Stimulated activated CD8-positive, alpha-beta memory T cell treated with anti-CD3 and anti-CD28 coated beads, Interleukin-4, amount 100 ng/mL, for 1 hour (primary cell): ENCODE measurements around the gene PTPRK.
"Not testable (repeated sequence)": the region's sequence is repeated elsewhere in the genome, so short reads cannot be mapped to it uniquely, and the experiment has no call there.

ENCODE experiments used
- DNase-seq, 2 donors: peaks; one replicate each; pipeline ENCODE4 v3.0.0-alpha.2; 2020; ENCODE audit warnings: low read depth in 2 of 2, low spot score in 1 of 2

Gene PTPRK

DNA sequence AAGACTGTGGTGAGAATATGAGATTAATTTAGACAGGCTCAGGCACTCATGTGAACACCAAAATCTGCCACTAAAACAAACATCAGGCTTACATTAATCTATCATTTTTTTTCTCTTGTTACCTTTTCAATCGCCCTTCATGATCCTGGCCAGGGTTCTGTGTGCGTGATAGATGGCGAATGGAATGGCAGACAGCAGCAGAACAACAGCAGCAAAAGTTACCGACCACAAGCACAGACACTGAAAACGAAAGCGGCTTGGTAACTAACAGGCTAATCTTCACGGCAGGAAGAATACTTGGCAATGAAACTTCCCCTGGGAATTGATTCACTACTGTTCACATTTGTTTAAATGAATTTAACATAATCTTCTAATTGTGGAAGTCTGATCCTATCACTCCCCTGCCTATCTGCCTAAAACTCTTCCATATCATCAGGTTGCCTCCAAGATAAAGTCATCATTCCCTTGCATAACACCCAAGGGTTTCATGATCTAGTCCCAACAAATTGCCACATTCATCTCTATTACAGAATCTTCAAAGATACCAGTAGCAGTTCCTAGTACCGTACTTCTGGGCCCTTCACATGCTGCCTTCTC lies 28.7 kb downstream of the PTPRK start:
- DNase-seq = no peak

DNA sequence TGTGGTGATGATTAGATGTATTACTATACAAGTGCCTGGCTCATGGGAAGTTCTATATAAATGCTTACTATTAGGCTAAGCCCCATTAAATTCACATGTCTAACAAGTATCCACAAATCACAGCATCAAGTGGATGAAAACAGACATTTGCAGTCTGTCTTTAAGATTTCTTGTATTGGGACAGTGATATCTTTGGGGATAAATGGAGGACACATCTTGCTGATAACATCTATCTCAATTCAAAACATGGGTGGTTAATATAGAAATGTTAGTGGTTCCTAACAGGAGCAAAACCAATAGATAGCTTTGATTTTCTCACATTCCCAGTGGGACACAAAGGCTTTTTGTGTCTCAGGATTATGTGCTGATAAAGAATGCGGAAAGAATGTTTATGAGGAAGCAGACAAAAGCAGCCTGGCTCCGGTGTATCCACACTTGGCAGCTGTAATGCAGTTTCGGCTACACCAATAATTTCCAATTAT lies 29.3 kb downstream of the PTPRK start:
- DNase-seq = no peak

DNA sequence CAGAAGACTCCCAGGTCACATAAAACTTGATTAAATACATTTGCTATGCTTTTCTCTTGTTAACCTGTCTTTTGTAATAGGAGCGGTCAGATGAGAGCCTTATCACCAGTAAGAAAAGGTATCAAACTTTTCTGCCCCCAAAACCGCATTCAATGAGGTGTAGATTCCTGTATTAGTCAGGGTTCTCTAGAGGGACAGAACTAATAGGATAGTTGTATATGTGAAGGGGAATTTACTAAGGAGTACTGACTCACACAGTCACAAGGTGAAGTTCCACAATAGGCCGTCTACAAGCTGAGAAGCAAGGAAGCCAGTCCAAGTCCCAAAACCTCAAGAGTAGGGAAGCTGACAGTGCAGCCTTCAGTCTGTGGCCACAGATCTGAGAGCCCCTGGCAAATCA lies 32.7 kb downstream of the PTPRK start:
- no peak for DNase-seq

DNA sequence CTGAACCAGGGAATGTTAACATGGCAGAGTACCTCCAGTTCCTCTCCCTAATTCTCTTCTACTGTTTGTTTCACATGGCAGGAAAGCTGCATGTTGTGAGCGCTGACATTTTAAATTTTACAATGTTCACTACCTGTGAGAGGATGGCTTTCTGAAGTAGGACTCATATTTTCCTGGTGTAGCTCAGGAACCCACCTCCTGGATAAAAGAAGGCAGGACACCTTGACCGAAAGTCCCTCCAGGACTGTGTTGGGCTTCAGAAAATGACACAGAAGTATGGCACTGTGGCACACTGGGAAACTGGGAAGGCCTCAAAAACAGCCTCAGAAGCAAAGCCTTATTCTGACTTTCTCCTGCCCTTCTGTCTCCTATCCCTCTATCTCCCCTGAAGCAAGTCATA lies 33.3 kb downstream of the PTPRK start:
- no peak for DNase-seq

DNA sequence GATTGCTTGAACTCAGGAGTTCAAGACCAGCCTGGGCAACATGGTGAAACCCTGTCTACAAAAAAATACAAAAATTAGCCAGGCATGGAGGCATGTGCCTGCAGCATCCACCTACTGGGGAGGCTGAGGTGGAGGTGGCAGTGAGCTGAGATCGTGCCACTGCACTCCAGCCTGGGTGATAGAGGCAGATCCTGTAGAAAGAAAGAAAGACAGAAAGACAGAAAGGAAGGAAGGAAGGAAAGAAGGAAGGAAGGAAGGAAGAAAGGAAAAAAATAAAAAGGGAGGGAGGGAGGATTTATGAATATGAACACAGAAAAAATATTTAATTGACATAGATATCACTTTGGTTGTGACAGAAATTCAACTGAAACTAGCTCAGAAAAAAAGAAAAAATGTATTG lies 33.8 kb downstream of the PTPRK start:
- DNase-seq = not testable (repeated sequence)

DNA sequence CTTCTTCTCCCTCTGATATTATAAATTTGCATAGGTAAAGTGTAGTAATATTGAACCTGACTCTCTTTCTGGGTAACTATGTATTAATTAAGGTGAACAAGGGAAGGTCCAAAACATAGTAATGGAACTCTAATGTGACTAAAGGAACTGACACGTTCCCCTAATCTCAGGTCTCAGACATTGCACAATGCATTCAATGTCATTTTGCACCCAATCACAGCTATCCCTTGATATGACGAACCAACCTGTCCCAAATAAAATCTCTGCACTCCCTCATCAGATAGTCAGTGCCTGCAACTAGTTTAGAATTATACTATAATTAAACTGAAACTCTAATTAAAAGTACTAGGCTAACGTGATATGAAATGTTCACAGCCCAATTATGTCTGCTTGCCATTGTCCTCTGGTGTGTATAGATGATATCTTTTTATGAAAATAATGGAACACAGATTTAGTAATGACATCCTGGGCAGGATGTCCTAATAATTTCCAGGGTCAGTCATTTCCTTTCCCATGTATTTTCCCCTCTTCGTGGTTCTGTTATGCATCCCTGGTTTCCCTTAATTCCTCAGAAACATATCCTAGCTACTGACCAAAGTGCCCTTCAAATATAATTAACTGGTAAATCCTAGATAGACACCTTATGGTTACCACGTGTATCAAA lies 36.8 kb downstream of the PTPRK start:
- no peak for DNase-seq

DNA sequence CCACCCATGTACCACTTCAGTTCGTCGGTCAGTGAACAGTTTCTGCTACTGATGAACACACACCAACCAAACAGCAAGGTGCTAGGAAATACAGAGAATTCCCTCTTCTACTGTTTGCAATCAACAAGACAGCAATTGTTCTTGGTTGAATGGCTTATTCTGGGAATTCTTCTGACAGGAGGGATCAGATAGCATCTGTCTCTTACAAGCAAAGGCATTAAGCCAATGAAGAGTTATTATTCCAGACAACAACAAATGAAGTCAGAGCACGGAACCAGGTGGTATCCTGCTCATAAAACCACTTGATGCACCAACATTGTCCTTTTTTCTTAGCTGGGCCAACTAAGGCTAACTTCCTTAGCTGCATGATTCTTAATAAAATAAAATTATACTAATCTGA lies 37.8 kb downstream of the PTPRK start:
- DNase-seq = no peak

DNA sequence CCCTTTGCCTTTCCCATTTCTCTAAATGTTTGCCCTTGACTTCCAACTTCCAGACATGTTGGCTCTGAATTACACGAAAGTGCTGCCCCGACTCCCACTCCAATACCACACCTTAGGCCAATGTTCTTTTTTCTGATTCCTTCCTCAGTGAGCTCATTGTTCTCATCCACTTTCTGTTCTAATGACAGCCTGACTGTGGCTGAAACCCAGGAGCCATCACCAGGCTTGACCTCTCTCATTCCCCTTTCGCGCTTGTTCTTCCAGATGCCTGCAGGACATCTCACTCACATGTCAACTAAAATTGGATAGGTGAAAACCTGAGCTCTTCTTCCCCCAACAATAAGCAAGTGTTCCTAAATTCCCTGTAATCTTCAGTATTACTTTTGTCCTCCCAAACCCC lies 40.4 kb downstream of the PTPRK start:
- DNase-seq = no peak

DNA sequence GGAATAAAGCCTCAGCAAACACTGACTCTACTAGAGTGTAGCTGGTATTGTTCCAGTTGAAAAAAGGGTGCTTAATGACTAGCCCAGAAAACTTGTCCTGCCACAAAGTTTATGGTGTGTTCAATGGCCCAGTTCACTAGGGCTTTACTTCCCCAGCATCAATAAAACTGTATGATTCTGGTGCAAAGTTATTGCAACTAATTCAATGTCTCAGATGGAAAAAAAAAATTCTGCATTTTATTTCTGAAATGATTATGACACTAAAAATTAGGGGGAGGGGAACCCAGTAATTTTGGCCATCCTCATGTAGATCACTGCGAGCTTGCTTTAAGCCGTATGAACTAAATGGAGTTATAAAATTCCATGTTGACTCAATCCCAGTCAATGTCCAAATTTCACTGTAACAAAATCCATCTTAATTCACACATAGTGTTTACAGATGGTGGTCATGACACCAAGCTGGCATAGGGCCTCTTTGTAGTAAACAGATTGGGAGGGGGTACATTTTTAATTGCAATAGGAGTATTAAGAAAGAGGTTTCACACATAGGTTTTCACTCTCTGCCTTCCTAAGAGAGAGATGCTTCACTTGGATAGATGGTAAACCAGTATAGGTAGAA lies 41.2 kb downstream of the PTPRK start:
- no peak for DNase-seq

DNA sequence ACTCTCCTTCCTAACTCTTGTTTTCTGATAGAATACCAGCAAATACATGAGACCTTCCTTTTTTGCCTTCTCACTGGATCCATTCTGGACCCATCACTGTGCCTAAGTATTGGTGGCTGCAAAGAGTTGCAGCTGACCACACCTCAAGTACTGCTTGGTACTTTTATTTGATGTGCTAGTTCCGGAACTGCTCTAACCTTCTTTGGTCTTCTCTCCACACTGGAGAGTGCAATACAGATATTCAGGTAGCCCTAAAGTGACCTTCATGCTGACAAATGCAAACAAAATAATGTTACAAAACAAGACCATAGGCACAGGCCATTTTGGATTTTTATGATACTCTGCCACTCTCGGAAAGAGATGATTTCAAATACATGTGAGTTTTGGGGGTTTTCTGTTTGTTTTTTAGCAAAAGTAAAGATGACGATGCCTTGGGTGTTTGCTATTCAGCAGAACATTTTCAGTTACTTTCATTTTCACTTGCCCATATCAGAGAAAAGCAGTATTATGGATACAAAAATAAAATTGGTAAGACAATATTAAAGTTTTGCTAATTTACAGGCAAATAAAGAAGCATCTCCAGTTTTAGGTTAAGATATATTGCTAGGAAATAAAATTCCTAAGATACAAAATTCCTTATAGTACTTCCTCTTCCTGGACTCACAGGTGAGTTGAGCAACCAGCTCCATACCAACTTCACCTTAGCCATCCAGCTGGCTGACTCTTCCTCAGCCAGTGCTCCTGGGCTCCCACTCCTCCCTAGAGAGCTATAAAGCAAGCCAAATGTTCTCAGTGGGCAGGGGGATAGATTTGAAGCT lies 42.0 kb downstream of the PTPRK start:
- no peak for DNase-seq

DNA sequence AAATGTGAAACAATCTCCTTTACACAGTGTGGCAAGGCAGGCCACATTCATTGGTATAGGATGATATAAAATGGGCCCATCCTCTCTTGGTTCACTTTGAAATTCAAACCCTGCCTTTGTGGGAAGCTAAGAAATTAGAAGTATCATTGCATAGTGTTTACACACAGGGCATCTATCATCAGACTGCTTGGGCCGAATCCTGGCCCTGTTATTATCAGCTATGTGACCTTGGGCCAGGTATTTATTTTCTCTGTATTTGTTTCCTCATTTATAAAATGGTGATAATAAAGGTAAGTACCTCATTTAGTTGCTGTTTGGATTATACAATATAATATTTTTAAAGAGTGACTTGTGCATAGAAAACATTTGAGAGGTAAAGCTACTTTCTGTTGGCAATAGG lies 45.5 kb downstream of the PTPRK start:
- DNase-seq = no peak

DNA sequence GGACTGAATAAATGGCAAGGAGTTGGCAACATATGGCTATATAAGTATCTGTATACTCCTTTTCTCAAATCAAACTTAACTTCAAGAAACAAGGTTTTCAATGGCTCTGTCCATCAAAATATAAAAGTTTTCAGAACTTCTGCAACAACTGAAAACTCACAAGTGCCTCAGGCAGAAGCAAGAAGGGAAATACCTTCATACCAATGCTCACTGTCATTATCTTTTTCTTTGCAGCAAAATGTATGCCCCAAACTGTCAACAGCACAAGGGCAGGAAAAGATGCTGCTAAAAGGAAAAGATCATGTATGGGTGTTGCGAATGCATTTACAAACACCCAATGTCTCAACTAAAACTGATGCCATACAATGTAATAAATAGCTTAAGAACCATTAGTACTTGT lies 45.9 kb downstream of the PTPRK start:
- no peak for DNase-seq

DNA sequence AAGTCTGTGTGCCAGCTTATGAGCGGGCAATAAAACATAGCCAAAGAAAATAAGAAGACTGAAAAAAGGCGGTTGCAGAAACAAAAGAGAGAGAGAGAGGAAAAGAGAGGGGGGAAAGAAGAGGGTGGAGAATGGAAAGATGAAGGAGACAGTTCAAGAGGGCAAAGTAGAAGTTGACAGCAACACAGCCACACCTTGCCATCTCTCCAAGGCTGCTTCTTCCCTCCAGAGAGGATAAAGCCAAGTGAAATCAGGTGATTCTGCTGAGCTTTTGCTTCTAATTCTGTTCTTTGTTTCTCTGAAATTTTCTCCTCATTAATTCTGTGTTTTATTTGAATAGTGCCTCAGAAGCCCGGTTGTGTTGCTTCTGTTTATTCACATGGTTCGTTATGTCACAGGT lies 48.5 kb downstream of the PTPRK start:
- no peak for DNase-seq

DNA sequence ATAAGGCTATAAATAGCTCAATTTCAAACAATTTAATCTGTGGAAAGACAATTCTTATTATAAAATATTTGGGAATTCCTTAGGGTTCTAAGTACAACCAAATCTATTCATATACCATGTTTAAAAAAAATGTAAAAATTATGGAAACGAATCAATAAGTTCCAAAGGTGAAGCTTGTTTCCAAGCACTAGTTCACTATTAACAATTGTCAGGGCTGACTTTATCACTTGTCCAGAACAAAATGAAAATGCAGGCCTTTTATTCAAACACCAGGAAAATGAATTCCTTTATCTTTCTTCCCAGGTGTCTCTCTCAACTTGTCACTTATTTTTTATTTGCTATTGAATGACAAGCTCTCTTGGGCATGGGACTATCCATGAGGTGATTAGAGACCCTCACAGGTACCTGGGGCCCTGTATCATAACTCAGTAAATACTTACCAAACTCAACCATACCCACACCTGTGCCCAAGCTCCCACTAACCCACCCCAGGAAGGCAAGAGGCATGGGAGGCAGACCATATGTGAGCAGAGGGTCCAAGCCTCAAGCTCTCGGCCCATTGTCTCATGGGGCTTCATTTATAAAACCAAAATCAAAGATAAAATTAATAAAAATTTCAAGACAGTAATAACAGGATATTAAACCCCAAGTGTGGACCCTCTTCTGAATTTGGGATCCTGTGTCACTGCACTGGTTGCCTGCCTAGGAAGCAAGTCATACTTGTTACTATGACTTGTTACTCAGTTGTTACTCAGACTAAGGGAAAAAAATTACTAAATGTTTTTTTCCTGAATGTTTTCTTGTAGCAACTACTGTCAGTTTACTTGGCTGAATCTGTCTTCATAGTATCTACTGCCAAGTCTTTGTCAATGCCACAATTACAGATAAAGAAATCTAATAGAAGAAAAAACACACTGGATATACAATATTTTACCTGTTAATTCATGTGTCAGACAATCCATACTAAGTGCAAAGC lies 54.7 kb downstream of the PTPRK start:
- DNase-seq = no peak

DNA sequence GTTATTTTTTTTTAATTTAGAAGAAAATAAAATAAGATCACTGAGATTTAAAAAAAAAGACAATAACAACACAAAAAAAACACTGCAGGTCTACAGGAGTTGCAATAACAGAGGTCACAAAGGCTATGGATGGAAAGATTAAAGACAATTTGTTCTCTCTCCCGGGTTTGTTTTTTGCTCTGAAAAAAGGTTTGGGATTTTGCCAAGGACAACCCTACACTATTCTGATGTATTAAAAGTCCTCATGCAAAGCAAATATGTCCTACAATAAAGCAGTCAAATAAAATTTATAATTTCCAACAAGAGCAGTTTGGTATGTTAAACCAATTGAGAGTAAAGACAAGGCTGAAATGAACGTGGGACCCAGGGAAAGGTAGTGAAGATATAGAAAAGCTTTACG lies 55.6 kb downstream of the PTPRK start:
- no peak for DNase-seq

DNA sequence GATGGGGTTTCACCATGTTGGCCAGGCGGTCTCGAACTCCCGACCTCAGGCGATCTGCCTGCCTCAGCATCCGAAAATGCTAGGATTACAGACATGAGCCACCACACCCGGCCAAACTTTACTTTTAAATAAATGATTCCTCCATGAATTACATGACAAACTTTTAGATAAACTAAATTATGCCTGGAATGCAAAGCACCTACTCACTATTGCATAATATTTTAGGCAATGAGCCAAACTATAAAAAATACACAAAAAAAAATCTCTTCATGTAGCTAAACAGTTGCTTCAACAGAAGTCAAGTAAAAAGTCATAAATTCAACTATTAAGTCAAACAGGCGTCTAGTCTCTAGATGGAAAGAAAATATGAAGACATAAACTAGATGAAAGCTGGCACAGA lies 56.5 kb downstream of the PTPRK start:
- no peak for DNase-seq

DNA sequence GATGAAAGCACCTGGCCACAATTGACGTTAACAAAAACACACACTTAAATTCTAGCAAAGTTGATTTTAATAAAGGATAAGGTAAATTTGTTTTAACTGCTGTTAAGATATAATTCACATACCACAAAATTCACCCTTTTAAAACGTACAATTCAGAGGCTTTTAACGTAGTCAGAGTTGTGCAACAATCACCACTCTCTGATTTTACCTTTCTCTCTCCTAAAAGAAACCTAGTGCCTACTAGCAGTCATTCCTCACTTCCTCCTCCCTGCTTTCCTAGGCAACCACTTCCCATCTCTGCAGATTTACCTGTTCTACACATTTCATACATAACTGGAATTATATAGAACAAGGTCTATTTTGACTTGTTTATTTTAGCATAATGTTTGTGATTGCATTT lies 58.9 kb downstream of the PTPRK start:
- no peak for DNase-seq

DNA sequence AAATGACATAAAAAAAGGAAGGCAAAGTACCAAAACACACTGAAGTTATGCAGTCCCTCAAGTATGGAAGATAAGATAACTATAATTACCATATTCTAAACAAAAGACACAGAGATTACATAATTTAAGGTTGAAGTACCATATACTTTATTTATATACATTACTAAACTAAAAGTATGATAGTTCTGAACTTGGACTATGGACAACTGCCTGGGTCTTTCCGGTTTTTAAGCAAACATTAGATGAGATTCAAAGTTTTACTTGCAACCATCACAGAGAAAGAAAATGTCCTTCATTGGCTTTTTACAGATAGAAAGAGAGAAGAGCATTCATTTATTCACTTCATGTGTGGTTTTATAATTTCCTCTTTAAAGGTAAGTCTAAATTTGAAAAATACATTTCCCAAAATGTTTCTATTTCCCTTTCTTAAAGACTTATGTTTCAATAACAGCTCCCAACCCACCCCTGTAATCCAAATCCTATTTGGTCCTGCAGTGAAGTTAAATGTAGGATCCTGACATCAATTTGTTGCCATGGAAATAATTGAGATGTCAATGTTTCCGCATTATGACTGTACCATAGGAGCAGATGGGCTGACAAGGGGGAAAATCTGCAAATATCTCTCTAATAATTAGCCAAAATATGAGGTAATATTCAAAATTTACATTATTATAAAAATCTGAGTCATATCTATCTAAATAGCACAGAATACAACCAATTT lies 63.7 kb downstream of the PTPRK start:
- no peak for DNase-seq

DNA sequence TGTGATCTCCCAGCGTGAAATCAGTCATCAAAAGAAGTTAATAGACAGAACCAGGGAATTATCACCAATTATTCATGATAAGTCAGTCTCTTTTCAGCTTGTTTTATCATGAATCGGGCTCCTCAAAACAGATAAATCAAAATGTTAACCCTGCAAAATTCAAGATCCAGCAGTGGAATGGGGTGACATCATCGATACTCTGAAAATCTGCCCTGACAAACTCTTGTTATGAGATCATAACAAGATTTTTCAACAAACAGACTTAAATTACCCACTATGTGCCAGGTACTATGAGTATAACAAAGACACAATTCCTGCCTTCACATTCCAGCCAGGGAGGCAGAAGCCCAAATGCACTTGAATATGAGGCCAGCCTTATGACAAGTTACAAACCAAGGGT lies 64.4 kb downstream of the PTPRK start:
- DNase-seq = no peak

DNA sequence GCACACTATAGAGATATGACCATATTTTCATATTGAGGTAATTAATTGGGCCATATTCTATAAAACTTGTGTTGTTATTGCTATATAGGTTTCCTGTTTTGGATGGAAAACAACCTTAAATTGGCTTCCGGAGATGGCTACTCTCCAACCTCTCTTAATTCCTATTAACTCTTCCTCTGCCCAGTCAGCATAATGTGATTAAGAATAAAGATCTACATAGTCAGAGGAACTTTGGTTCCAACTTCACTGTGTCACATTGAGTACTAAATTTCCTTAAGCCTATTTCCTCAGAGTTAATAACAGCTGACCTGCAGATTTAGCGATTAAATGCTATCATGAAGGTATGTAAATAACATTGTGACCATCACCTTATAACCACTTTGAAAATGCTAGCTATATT lies 67.7 kb downstream of the PTPRK start:
- DNase-seq = no peak
